Measurements from ENCODE around the gene DDX27.

DNA sequence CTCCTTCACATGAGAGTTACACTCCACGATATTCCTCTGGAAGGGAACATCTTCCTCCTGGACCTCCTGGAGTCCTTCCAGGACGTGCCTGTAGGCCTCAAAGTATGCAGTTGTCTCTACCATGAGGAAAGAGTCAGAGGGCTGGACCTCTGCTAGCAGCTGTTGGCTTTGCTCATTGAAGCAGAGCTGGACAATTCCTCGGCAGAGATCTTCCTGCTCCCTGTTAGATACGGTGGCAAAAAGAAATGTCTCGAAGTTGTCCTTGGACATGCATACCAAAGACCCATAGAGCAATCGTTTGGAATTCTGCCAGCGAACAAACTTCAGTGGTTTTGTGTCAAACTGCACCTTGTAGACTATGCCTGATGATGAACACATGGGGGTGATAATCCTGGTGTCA is 51.0 kb downstream of the DDX27 start:
- TF ChIP-seq, protein P1, sequence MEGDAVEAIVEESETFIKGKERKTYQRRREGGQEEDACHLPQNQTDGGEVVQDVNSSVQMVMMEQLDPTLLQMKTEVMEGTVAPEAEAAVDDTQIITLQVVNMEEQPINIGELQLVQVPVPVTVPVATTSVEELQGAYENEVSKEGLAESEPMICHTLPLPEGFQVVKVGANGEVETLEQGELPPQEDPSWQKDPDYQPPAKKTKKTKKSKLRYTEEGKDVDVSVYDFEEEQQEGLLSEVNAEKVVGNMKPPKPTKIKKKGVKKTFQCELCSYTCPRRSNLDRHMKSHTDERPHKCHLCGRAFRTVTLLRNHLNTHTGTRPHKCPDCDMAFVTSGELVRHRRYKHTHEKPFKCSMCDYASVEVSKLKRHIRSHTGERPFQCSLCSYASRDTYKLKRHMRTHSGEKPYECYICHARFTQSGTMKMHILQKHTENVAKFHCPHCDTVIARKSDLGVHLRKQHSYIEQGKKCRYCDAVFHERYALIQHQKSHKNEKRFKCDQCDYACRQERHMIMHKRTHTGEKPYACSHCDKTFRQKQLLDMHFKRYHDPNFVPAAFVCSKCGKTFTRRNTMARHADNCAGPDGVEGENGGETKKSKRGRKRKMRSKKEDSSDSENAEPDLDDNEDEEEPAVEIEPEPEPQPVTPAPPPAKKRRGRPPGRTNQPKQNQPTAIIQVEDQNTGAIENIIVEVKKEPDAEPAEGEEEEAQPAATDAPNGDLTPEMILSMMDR (IDR thresholded peaks at IDR 0.05; ENCODE audit: low read depth, low read length, missing input control): no peak
- TF ChIP-seq, protein P2, sequence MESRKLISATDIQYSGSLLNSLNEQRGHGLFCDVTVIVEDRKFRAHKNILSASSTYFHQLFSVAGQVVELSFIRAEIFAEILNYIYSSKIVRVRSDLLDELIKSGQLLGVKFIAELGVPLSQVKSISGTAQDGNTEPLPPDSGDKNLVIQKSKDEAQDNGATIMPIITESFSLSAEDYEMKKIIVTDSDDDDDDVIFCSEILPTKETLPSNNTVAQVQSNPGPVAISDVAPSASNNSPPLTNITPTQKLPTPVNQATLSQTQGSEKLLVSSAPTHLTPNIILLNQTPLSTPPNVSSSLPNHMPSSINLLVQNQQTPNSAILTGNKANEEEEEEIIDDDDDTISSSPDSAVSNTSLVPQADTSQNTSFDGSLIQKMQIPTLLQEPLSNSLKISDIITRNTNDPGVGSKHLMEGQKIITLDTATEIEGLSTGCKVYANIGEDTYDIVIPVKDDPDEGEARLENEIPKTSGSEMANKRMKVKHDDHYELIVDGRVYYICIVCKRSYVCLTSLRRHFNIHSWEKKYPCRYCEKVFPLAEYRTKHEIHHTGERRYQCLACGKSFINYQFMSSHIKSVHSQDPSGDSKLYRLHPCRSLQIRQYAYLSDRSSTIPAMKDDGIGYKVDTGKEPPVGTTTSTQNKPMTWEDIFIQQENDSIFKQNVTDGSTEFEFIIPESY (IDR thresholded peaks at IDR 0.05): no peak
- TF ChIP-seq, protein P3, sequence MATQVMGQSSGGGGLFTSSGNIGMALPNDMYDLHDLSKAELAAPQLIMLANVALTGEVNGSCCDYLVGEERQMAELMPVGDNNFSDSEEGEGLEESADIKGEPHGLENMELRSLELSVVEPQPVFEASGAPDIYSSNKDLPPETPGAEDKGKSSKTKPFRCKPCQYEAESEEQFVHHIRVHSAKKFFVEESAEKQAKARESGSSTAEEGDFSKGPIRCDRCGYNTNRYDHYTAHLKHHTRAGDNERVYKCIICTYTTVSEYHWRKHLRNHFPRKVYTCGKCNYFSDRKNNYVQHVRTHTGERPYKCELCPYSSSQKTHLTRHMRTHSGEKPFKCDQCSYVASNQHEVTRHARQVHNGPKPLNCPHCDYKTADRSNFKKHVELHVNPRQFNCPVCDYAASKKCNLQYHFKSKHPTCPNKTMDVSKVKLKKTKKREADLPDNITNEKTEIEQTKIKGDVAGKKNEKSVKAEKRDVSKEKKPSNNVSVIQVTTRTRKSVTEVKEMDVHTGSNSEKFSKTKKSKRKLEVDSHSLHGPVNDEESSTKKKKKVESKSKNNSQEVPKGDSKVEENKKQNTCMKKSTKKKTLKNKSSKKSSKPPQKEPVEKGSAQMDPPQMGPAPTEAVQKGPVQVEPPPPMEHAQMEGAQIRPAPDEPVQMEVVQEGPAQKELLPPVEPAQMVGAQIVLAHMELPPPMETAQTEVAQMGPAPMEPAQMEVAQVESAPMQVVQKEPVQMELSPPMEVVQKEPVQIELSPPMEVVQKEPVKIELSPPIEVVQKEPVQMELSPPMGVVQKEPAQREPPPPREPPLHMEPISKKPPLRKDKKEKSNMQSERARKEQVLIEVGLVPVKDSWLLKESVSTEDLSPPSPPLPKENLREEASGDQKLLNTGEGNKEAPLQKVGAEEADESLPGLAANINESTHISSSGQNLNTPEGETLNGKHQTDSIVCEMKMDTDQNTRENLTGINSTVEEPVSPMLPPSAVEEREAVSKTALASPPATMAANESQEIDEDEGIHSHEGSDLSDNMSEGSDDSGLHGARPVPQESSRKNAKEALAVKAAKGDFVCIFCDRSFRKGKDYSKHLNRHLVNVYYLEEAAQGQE (IDR thresholded peaks at IDR 0.05): no peak
- TF ChIP-seq TAF1 (conservative IDR thresholded peaks at IDR 0.05): no peak
